ENCODE results near the gene PAX2.

The PAX2 gene

DNA sequence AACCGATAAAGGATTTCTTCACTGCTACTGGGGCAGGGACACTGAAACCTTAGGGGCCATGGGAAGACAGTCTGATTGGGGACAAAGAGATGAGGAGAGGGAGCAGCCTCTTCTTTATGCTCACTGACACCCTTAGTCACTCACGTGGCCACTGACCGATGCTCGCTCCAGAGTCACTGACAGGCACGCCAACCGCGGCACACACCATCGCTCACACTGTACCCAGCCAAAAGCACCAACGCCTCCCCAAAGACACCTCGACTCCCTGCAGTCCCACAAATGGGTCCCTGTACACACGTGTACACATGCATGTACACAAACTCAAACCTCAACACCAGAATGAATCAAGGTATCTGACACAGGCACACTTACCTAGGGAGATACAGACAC, 132.1 kb downstream of the PAX2 start:
- TF ChIP-seq ZFX (IDR thresholded peaks at IDR 0.05) = no peak
- TF ChIP-seq, protein P1, sequence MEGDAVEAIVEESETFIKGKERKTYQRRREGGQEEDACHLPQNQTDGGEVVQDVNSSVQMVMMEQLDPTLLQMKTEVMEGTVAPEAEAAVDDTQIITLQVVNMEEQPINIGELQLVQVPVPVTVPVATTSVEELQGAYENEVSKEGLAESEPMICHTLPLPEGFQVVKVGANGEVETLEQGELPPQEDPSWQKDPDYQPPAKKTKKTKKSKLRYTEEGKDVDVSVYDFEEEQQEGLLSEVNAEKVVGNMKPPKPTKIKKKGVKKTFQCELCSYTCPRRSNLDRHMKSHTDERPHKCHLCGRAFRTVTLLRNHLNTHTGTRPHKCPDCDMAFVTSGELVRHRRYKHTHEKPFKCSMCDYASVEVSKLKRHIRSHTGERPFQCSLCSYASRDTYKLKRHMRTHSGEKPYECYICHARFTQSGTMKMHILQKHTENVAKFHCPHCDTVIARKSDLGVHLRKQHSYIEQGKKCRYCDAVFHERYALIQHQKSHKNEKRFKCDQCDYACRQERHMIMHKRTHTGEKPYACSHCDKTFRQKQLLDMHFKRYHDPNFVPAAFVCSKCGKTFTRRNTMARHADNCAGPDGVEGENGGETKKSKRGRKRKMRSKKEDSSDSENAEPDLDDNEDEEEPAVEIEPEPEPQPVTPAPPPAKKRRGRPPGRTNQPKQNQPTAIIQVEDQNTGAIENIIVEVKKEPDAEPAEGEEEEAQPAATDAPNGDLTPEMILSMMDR (conservative IDR thresholded peaks at IDR 0.05) = no peak
- no peak overlapping the region for H3K27ac ChIP-seq

DNA sequence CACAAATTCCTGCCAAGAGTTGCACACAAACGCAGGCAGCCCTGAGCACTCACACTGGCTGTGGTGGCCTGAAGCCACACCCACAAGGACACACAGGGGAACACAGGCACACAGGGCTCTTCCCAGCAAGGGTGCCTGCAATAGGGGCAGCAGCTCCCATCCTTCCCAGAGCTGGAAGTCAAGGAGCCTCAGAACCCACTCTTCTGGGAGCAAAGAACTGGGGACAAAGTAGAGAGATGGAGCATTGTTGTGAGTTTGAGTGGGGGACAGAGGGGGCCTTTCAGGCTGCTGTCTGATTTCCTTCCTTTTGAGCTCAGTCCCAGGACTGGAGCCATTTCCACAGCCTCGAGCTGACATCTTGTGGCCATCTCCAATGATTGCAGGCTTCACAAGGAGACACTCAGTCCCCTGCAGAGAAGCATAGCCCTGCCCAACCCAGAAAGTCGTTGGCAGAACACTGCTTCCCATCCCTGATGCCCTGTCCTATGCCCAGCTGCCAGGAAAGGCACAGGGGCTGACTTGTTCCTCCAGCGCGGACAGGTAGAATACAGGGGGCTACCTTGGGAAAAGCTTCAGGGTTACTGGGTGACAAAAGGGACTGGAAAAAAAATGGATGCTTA, 133.0 kb downstream of the PAX2 start:
- no peak overlapping the region for H3K27ac ChIP-seq
- TF ChIP-seq, protein P1 (conservative IDR thresholded peaks at IDR 0.05) = peak; percentile 54
- no peak for TF ChIP-seq ZFX (IDR thresholded peaks at IDR 0.05)
